ENCODE data around the gene S100A8.

- TF ChIP-seq CTCF (IDR thresholded peaks at IDR 0.05) (no peak), EP300 (IDR thresholded peaks at IDR 0.05) (no peak)
Observed at GRCh38 chr1:153432874-153433681, 42.2 kb upstream of the S100A8 start.
